Measurements from ENCODE around the gene BRAF. TPM values are rescaled to one million over a fixed set of nuclear protein-coding genes. Genes with fewer than 3 reads are reported as not detected.

BRAF gene
- total RNA-seq, 1 donor from 2014 or later: 48.0 TPM

- Histone ChIP-seq H3K27ac (no peak overlapping the region), H3K36me3 (no peaks in the 10 kb centered on the region), H3K4me3 (no peak overlapping the region), H3F3A (ENCODE audit: low read depth) (no peaks in the 10 kb centered on the region), H3K9me3 (ENCODE audit: low read depth) (no peaks in the 10 kb centered on the region), H3K9ac (no peak overlapping the region), H2AFZ (replicated peaks) (no peak overlapping the region), H4K20me1 (ENCODE audit: low read depth) (no peaks in the 10 kb centered on the region), H3K4me2 (no peak overlapping the region), H3K4me1 (peaks cover 13% of the 10 kb centered on the region), H3K27me3 (no peaks in the 10 kb centered on the region), H3K79me2 (ENCODE audit: low read depth) (no peaks in the 10 kb centered on the region)
- no peak overlapping the region for H3K27ac Mint-ChIP-seq
- H3K9me3 Mint-ChIP-seq: no peaks in the 10 kb centered on the region
- H3K36me3 Mint-ChIP-seq: no peaks in the 10 kb centered on the region
- peaks cover 4% of the 10 kb centered on the region for H3K27me3 Mint-ChIP-seq (ENCODE audit: insufficient read depth, low read depth)
- DNase-seq (ENCODE audit: low spot score): no peak
- no peak overlapping the region for H3K4me3 Mint-ChIP-seq
- TF ChIP-seq EZH2phosphoT487 (IDR thresholded peaks at IDR 0.05) (no peak), CTCF (IDR thresholded peaks at IDR 0.05) (no peak), EZH2 (IDR thresholded peaks at IDR 0.05) (no peak)
- peaks cover 16% of the 10 kb centered on the region for H3K4me1 Mint-ChIP-seq
Measured at GRCh38 chr7:140681766-140682165, 243.0 kb downstream of the BRAF start.

DNA sequence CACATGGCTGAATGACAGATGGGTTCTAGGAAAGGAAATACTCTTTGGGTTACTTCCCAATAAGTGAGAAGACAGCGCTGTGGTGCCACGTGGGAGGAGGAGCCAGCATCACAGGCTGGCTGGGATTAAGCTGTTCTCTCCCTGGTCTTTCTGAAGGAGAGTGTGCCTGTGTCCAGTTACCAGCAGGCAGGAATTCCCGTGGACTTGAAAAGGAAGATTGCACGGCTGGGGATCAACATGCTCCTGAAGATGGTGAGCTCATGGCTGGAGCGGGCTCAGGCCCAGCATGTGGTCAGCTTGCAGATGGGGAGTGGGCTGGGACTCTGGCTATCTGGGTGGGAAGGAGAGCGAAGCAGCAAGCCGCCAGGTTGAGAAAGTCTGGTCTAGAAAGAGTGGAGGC, 243.8 kb downstream of the BRAF start:
- Histone ChIP-seq H3K27ac (no peak overlapping the region), H3K27me3 (no peaks in the 10 kb centered on the region), H3K36me3 (no peaks in the 10 kb centered on the region), H3K9ac (no peak overlapping the region), H3K4me2 (no peak overlapping the region), H3F3A (ENCODE audit: low read depth) (no peaks in the 10 kb centered on the region), H3K9me3 (ENCODE audit: low read depth) (no peaks in the 10 kb centered on the region), H3K79me2 (ENCODE audit: low read depth) (no peaks in the 10 kb centered on the region), H2AFZ (replicated peaks) (no peak overlapping the region), H3K4me1 (peaks cover 13% of the 10 kb centered on the region), H3K4me3 (no peak overlapping the region), H4K20me1 (ENCODE audit: low read depth) (no peaks in the 10 kb centered on the region)
- Mint-ChIP-seq H3K36me3 (no peaks in the 10 kb centered on the region), H3K9me3 (no peaks in the 10 kb centered on the region), H3K4me1 (peaks cover 16% of the 10 kb centered on the region), H3K4me3 (no peak overlapping the region), H3K27ac (no peak overlapping the region), H3K27me3 (ENCODE audit: insufficient read depth, low read depth) (peaks cover 4% of the 10 kb centered on the region)
- TF ChIP-seq CTCF (IDR thresholded peaks at IDR 0.05) (no peak), EZH2 (IDR thresholded peaks at IDR 0.05) (no peak), EZH2phosphoT487 (IDR thresholded peaks at IDR 0.05) (no peak)
- no peak for DNase-seq (ENCODE audit: low spot score)

DNA sequence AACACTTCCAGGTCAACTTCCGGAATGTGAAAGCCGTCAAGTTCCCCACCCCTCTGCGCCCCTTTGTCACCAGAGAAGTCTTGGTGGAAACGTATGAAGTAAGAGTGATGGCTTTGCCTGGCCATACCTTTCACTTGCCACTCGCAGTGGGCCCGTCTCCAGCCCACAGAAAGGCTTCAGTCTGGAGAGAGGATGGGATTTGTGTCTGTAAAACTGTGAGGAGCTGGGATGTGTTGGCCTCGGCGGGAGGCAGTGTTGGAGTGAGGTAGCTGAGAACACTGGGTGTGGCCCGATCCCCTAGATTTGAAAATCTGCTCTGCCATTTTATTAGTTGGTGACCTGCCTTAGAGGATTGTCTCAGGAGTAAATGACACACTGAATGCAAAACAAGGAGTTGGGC, 245.5 kb downstream of the BRAF start:
- peaks cover 16% of the 10 kb centered on the region for H3K4me1 Mint-ChIP-seq
- H3F3A ChIP-seq (ENCODE audit: low read depth): peaks cover 13% of the 10 kb centered on the region
- DNase-seq (ENCODE audit: low spot score): no peak
- no peak overlapping the region for H3K9ac ChIP-seq
- H3K4me1 ChIP-seq: peaks cover 12% of the 10 kb centered on the region
- H3K36me3 ChIP-seq: no peaks in the 10 kb centered on the region
- H3K9me3 ChIP-seq (ENCODE audit: low read depth): no peaks in the 10 kb centered on the region
- H3K27ac ChIP-seq: no peak overlapping the region
- H3K4me3 ChIP-seq: no peak overlapping the region
- H3K4me3 Mint-ChIP-seq: no peak overlapping the region
- H2AFZ ChIP-seq (replicated peaks): no peak overlapping the region
- H3K4me2 ChIP-seq: no peak overlapping the region
- H3K27ac Mint-ChIP-seq: no peak overlapping the region
- TF ChIP-seq EZH2 (IDR thresholded peaks at IDR 0.05) (no peak), CTCF (IDR thresholded peaks at IDR 0.05) (no peak), EZH2phosphoT487 (IDR thresholded peaks at IDR 0.05) (no peak)
- H3K9me3 Mint-ChIP-seq: no peaks in the 10 kb centered on the region
- H3K36me3 Mint-ChIP-seq: no peaks in the 10 kb centered on the region
- H3K27me3 Mint-ChIP-seq (ENCODE audit: insufficient read depth, low read depth): peaks cover 9% of the 10 kb centered on the region
- H3K79me2 ChIP-seq (ENCODE audit: low read depth): no peaks in the 10 kb centered on the region
- H4K20me1 ChIP-seq (ENCODE audit: low read depth): no peaks in the 10 kb centered on the region
- H3K27me3 ChIP-seq: peaks cover 5% of the 10 kb centered on the region

- H2AFZ ChIP-seq (replicated peaks): no peak overlapping the region
- H3K27me3 ChIP-seq: peaks cover 9% of the 10 kb centered on the region
- H3K27ac Mint-ChIP-seq: no peak overlapping the region
- H3K79me2 ChIP-seq (ENCODE audit: low read depth): no peaks in the 10 kb centered on the region
- no peak overlapping the region for H3K4me3 Mint-ChIP-seq
- DNase-seq (ENCODE audit: low spot score): no peak
- peaks cover 12% of the 10 kb centered on the region for H3K27me3 Mint-ChIP-seq (ENCODE audit: insufficient read depth, low read depth)
- H3K9ac ChIP-seq: no peak overlapping the region
- peaks cover 8% of the 10 kb centered on the region for H3K4me1 ChIP-seq
- no peaks in the 10 kb centered on the region for H3K36me3 Mint-ChIP-seq
- H3K4me2 ChIP-seq: no peak overlapping the region
- H3K9me3 Mint-ChIP-seq: no peaks in the 10 kb centered on the region
- no peaks in the 10 kb centered on the region for H3K36me3 ChIP-seq
- TF ChIP-seq CTCF (IDR thresholded peaks at IDR 0.05) (no peak), EZH2phosphoT487 (IDR thresholded peaks at IDR 0.05) (no peak), EZH2 (IDR thresholded peaks at IDR 0.05) (no peak)
- no peaks in the 10 kb centered on the region for H4K20me1 ChIP-seq (ENCODE audit: low read depth)
- no peaks in the 10 kb centered on the region for H3K9me3 ChIP-seq (ENCODE audit: low read depth)
- peaks cover 14% of the 10 kb centered on the region for H3K4me1 Mint-ChIP-seq
- peaks cover 17% of the 10 kb centered on the region for H3F3A ChIP-seq (ENCODE audit: low read depth)
- no peak overlapping the region for H3K4me3 ChIP-seq
- H3K27ac ChIP-seq: no peak overlapping the region
Measured at GRCh38 chr7:140678816-140679130, 246.0 kb downstream of the BRAF start.
